Hindlimb muscle (tissue), 1 donor: Measurements from ENCODE around the gene ADAMTS10. TPM values are rescaled to one million over a fixed set of nuclear protein-coding genes. Genes with fewer than 3 reads are reported as not detected.
"Not testable (repeated sequence)": the region's sequence is repeated elsewhere in the genome, so short reads cannot be mapped to it uniquely, and the experiment has no call there.

Source experiments
- DNase-seq: peaks from one replicate; pipeline ENCODE4 v3.0.0-alpha.2; 2013
- polyA plus RNA-seq: library from polyadenylated mRNA; unstranded; fragments of 120-200 nt; gene quantifications from one replicate; pipeline ENCODE4 v1.2.1, GENCODE V29; 2013; ENCODE audit not compliant: insufficient read length

Gene ADAMTS10
- polyA plus RNA-seq, 1 donor = 31.2 TPM

DNA sequence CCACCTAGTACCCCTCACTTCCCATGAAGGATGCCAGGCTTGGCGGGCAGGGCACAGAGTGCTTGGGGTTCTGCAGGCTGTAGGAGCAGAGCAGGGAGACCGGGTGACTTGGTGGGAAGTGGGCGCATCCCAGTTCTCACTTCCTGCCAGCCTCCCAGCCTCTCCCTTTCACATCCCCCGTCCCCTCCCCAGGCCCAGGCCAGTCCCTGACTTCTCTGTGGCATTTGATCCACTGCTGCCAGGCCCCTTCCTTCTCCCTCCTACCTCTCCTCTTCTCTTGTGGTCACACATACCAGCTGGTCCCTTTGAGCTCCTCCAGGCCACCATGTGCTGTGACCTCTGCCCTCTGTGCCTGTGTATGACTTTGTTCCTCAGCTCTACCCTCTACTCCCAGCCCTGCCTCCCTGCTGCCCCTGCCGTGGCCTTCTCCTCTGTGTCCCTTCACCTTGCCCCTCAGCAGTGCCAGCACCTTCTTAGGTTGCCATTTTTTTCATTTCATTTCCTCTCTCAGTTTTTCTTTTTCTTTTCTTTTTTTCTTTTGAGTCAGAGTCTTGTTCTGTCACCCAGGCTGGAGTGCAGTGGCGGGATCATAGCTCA is 52.8 kb downstream of the ADAMTS10 start:
- no peak for DNase-seq

GRCh38 chr19:8553729-8554128 is 56.8 kb downstream of the ADAMTS10 start:
- not testable (repeated sequence) for DNase-seq

- DNase-seq = no peak
These were observed 57.7 kb downstream of the ADAMTS10 start for GRCh38 chr19:8552810-8553209.

- no peak for DNase-seq
These were observed 60.4 kb downstream of the ADAMTS10 start for GRCh38 chr19:8550070-8550469.

- no peak for DNase-seq
These were observed 64.8 kb downstream of the ADAMTS10 start for GRCh38 chr19:8545743-8546142.

DNA sequence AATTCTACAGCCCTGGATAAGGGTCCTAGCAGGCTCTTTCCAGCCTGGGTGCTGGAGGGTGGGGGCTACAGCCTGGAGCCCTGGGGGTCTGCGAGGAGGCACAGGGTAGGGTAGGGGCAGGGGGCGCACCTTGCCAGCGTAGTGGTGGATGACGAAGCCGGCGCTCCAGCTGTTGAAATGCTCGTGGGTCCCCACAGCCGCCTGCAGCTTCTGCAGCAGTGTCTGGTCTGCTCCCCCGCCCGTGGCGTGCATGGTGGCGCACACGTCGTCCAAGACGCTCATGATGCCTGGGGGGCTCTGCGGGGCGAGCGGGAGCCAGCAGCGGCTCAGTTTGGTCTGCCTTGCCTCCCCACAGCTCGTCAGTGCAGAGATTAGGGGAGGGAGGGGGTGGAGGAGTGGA is 66.3 kb downstream of the ADAMTS10 start:
- no peak for DNase-seq

- no peak for DNase-seq
These were observed 70.8 kb downstream of the ADAMTS10 start for GRCh38 chr19:8539621-8540149.

DNA sequence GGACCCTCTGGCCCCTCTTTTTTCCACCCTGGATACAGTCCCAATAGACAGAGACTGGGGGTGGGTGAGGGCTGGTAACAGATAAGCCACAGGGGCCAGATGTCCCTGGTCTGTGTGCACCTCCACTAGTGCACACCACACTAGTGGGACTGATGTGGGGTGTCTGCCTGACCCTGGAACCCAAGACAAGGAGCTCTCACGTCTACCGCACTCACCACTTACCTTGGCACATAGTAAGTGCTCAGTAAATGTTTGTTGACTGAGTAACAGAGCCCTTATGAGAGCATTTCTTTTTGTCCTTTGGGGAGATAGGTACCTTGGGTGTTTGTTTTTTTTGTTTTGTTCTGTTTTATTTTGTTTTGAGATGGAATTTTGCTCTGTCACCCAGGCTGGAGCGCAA is 73.4 kb downstream of the ADAMTS10 start:
- no peak for DNase-seq

DNA sequence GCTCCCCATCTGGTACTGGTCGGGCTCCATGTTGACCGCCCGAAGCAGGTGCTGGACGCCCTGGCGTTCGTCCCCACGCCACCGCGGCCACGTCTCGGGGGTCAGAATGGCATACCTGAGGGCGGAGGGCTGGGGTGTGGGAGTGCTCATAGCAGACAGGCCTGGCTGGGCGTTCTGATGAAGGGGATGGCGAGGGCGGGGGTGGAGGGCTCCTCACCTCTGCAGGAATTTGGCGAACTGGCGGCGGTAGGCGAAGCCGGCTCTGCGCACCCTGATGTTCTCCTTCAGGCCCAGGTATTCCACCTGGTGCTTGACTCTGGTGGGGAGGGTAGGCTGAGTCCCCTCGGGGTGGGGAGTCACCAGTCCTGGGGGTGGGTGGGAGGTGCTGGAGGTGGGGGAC is 74.2 kb downstream of the ADAMTS10 start:
- no peak for DNase-seq

GRCh38 chr19:8532225-8532624 is 78.3 kb downstream of the ADAMTS10 start:
- DNase-seq = no peak

GRCh38 chr19:8531470-8531869 is 79.0 kb downstream of the ADAMTS10 start:
- no peak for DNase-seq

Other genes starting within 250 kb of the ADAMTS10 start
- gene ANGPTL4, start 246.6 kb downstream of the ADAMTS10 start, polyA plus RNA-seq = 3.6 TPM
- gene RAB11B, start 220.4 kb downstream of the ADAMTS10 start, polyA plus RNA-seq = 85.3 TPM
- 16.9 TPM for gene MARCHF2, start 197.4 kb downstream of the ADAMTS10 start, polyA plus RNA-seq
- 198 TPM for gene HNRNPM, start 165.7 kb downstream of the ADAMTS10 start, polyA plus RNA-seq
- 2.9 TPM for gene PRAM1, start 108.1 kb downstream of the ADAMTS10 start, polyA plus RNA-seq
- 20.0 TPM for gene ZNF414, start 96.5 kb downstream of the ADAMTS10 start, polyA plus RNA-seq
- gene MYO1F, start 33.3 kb downstream of the ADAMTS10 start, polyA plus RNA-seq = 12.3 TPM
- not detected for gene NFILZ, start 19.9 kb upstream of the ADAMTS10 start, polyA plus RNA-seq
- not detected for gene ACTL9, start 88.1 kb upstream of the ADAMTS10 start, polyA plus RNA-seq
- not detected for gene OR2Z1, start 110.9 kb upstream of the ADAMTS10 start, polyA plus RNA-seq
- gene ZNF558, start 221.6 kb upstream of the ADAMTS10 start, polyA plus RNA-seq = 26.7 TPM
- gene MBD3L1, start 221.7 kb upstream of the ADAMTS10 start, polyA plus RNA-seq = not detected